Neural cell (in vitro differentiated cells): Measurements from ENCODE around the gene HOXB6.

Source experiments
- CTCF ChIP-seq: fragments of 450-650 bp; IDR thresholded peaks from 2 replicates; pipeline ENCODE4 v1.5.1; 2014; ENCODE audit warnings: antibody characterized with exemption, mild to moderate bottlenecking, moderate library complexity; ENCODE audit not compliant: poor library complexity, severe bottlenecking
- EP300 ChIP-seq: fragments of 450-650 bp; conservative IDR thresholded peaks from 2 replicates; pipeline ENCODE4 v1.6.1; 2014; ENCODE audit warnings: antibody characterized with exemption, mild to moderate bottlenecking, moderate library complexity; ENCODE audit not compliant: poor library complexity, severe bottlenecking
- EZH2 ChIP-seq: fragments of 200-600, 300-800 bp; shearing (Covaris generic), sonication (generic); IDR thresholded peaks from 2 replicates; pipeline ENCODE4 v1.6.1; 2014; ENCODE audit warnings: antibody characterized with exemption, low read length, borderline replicate concordance, mild to moderate bottlenecking; ENCODE audit not compliant: insufficient read depth, poor library complexity, severe bottlenecking
- TF ChIP-seq, protein P1 (sequence below): IDR thresholded peaks from 2 replicates; pipeline ENCODE4 v1.6.1; 2012; ENCODE audit warnings: borderline replicate concordance

GRCh38 chr17:48569674-48570324 is 35.0 kb downstream of the HOXB6 start:
- TF ChIP-seq CTCF: no peak
- TF ChIP-seq EP300: no peak
- TF ChIP-seq, protein P1, sequence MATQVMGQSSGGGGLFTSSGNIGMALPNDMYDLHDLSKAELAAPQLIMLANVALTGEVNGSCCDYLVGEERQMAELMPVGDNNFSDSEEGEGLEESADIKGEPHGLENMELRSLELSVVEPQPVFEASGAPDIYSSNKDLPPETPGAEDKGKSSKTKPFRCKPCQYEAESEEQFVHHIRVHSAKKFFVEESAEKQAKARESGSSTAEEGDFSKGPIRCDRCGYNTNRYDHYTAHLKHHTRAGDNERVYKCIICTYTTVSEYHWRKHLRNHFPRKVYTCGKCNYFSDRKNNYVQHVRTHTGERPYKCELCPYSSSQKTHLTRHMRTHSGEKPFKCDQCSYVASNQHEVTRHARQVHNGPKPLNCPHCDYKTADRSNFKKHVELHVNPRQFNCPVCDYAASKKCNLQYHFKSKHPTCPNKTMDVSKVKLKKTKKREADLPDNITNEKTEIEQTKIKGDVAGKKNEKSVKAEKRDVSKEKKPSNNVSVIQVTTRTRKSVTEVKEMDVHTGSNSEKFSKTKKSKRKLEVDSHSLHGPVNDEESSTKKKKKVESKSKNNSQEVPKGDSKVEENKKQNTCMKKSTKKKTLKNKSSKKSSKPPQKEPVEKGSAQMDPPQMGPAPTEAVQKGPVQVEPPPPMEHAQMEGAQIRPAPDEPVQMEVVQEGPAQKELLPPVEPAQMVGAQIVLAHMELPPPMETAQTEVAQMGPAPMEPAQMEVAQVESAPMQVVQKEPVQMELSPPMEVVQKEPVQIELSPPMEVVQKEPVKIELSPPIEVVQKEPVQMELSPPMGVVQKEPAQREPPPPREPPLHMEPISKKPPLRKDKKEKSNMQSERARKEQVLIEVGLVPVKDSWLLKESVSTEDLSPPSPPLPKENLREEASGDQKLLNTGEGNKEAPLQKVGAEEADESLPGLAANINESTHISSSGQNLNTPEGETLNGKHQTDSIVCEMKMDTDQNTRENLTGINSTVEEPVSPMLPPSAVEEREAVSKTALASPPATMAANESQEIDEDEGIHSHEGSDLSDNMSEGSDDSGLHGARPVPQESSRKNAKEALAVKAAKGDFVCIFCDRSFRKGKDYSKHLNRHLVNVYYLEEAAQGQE: no peak
- no peak for TF ChIP-seq EZH2
